Epithelial cell of proximal tubule (primary cell): ENCODE results near the gene GLRX3. TPM values are rescaled to one million over a fixed set of nuclear protein-coding genes. Genes with fewer than 3 reads are reported as not detected.

Experiments used
- DNase-seq: peaks from one replicate; pipeline ENCODE4 v3.0.0-alpha.2; 2011; ENCODE audit warnings: low read depth
- H3K4me3 ChIP-seq: 2 replicates; pipeline ENCODE4 v1.5.1; 2011; ENCODE audit warnings: low read depth, mild to moderate bottlenecking, low read length
- CTCF ChIP-seq: conservative IDR thresholded peaks from 2 replicates; pipeline ENCODE4 v1.5.1; 2012; ENCODE audit warnings: low read depth, mild to moderate bottlenecking, low read length
- total RNA-seq: library from RNA; depleted of rRNA; stranded (reverse); fragments of >200 nt; gene quantifications from 2 replicates; pipeline ENCODE4 v1.2.3, GENCODE V29; 2015

Gene GLRX3
- total RNA-seq, 1 donor from 2014 or later = 133 TPM

- DNase-seq = no peak
- no peak overlapping the region for H3K4me3 ChIP-seq
- TF ChIP-seq CTCF = no peak
Observed at GRCh38 chr10:130224228-130224627, 88.0 kb downstream of the GLRX3 start.

GRCh38 chr10:130226012-130226411 lies 89.8 kb downstream of the GLRX3 start:
- TF ChIP-seq CTCF = no peak
- no peak for DNase-seq

GRCh38 chr10:130227883-130228282 lies 91.7 kb downstream of the GLRX3 start:
- no peak for DNase-seq
- H3K4me3 ChIP-seq = no peak overlapping the region
- no peak for TF ChIP-seq CTCF

More at GRCh38 chr10:130226012-130226411, 89.8 kb downstream of the GLRX3 start:
- no peak overlapping the region for H3K4me3 ChIP-seq

Other genes with a start within 250 kb of the GLRX3 start
- not detected in 2 replicates for gene EBF3, start 172.1 kb upstream of the GLRX3 start, total RNA-seq
- 0.22 and 4.7 TPM in 2 replicates for gene C10orf143, start 25.6 kb upstream of the GLRX3 start, total RNA-seq